Smooth muscle cell (in vitro differentiated cells): ENCODE results near the gene HTRA2. TPM values are rescaled to one million over a fixed set of nuclear protein-coding genes. Genes with fewer than 3 reads are reported as not detected.

Experiments
- DNase-seq: peaks from one replicate; lab custom pipeline; 2025; ENCODE audit not compliant: unreplicated experiment; lab: John Stamatoyannopoulos, UW
- H2AFZ ChIP-seq: fragments of 200-600 bp; sonication (generic); 2 replicates; pipeline ENCODE4 v1.6.0; 2016; ENCODE audit warnings: antibody characterized with exemption, low read depth, mild to moderate bottlenecking
- H3F3A ChIP-seq: fragments of 200-600 bp; sonication (generic); 2 replicates; pipeline ENCODE4 v1.6.0; 2017; ENCODE audit warnings: antibody characterized with exemption, low read depth
- H3K27ac ChIP-seq: fragments of 200-600 bp; sonication (generic); 2 replicates; pipeline ENCODE4 v1.5.1; 2016; ENCODE audit warnings: low read depth, mild to moderate bottlenecking
- H3K27me3 ChIP-seq: fragments of 200-600 bp; sonication (generic); 2 replicates; pipeline ENCODE4 v1.6.1; 2016; ENCODE audit warnings: low read depth, mild to moderate bottlenecking
- H3K36me3 ChIP-seq: fragments of 200-600 bp; sonication (generic); 2 replicates; pipeline ENCODE4 v1.5.1; 2016; ENCODE audit warnings: low read depth
- H3K4me1 ChIP-seq: fragments of 200-600 bp; sonication (generic); 2 replicates; pipeline ENCODE4 v1.5.1; 2016; ENCODE audit warnings: low read depth
- H3K4me2 ChIP-seq: fragments of 200-600 bp; sonication (generic); 2 replicates; pipeline ENCODE4 v1.6.0; 2016; ENCODE audit warnings: mild to moderate bottlenecking
- H3K4me3 ChIP-seq: fragments of 200-600 bp; sonication (generic); 2 replicates; pipeline ENCODE4 v1.5.1; 2016; ENCODE audit warnings: mild to moderate bottlenecking
- H3K79me2 ChIP-seq: fragments of 200-600 bp; sonication (generic); 2 replicates; pipeline ENCODE4 v1.6.0; 2016; ENCODE audit warnings: low read depth, mild to moderate bottlenecking
- H3K9ac ChIP-seq: fragments of 200-600 bp; sonication (generic); 2 replicates; pipeline ENCODE4 v1.6.0; 2016; ENCODE audit warnings: low read depth
- H3K9me3 ChIP-seq: fragments of 200-600 bp; sonication (generic); replicated peaks from 2 replicates; pipeline ENCODE4 v1.5.1; 2016; ENCODE audit warnings: low read depth
- H4K20me1 ChIP-seq: fragments of 200-600 bp; sonication (generic); 2 replicates; pipeline ENCODE4 v1.6.0; 2016; ENCODE audit warnings: low read depth
- CTCF ChIP-seq: fragments of 200-600 bp; sonication (generic); IDR thresholded peaks from 2 replicates; pipeline ENCODE4 v1.5.1; 2017; ENCODE audit warnings: borderline replicate concordance, mild to moderate bottlenecking, antibody characterized with exemption; ENCODE audit not compliant: insufficient read depth, poor library complexity, severe bottlenecking
- WGBS: methylation state at CpG from one replicate; pipeline ENCODE4 v1.1.7; 2016; ENCODE audit warnings: low lambda C conversion rate; 5-methylcytosine and 5-hydroxymethylcytosine counted together
- polyA plus RNA-seq: library from polyadenylated mRNA; unstranded; fragments of >200 nt; fragmentation: Nextera tagmentation; extraction: Ambion mirVana; gene quantifications from 2 replicates; pipeline ENCODE4 v1.2.1, GENCODE V29; 2016
- total RNA-seq: library from RNA; depleted of rRNA; stranded (reverse); fragments of >200 nt; gene quantifications from 2 replicates; pipeline ENCODE4 v1.2.3, GENCODE V29; 2014

The HTRA2 gene
- total and polyA plus RNA-seq, 2 experiments from 2014 or later, result 19.1 to 30.4 TPM

- no peak overlapping the region for H3K9ac ChIP-seq
- DNase-seq, result no peak
- WGBS, result 96% methylated on average over 10 of the region's 10 CpGs
- no peak overlapping the region for H3K4me2 ChIP-seq
- no peak overlapping the region for H3K4me3 ChIP-seq
- H3F3A ChIP-seq, result peaks cover 29% of the 10 kb centered on the region
- no peaks in the 10 kb centered on the region for H3K27me3 ChIP-seq
- no peak overlapping the region for H2AFZ ChIP-seq
- H3K9me3 ChIP-seq, result no peaks in the 10 kb centered on the region
- TF ChIP-seq CTCF, result no peak
- H3K79me2 ChIP-seq, result peaks cover 5% of the 10 kb centered on the region
- H3K27ac ChIP-seq, result no peak overlapping the region
- H3K36me3 ChIP-seq, result no peaks in the 10 kb centered on the region
- no peaks in the 10 kb centered on the region for H4K20me1 ChIP-seq
- peaks cover 4% of the 10 kb centered on the region for H3K4me1 ChIP-seq
These were observed 5.8 kb downstream of the HTRA2 start for GRCh38 chr2:74535440-74535965.

DNA sequence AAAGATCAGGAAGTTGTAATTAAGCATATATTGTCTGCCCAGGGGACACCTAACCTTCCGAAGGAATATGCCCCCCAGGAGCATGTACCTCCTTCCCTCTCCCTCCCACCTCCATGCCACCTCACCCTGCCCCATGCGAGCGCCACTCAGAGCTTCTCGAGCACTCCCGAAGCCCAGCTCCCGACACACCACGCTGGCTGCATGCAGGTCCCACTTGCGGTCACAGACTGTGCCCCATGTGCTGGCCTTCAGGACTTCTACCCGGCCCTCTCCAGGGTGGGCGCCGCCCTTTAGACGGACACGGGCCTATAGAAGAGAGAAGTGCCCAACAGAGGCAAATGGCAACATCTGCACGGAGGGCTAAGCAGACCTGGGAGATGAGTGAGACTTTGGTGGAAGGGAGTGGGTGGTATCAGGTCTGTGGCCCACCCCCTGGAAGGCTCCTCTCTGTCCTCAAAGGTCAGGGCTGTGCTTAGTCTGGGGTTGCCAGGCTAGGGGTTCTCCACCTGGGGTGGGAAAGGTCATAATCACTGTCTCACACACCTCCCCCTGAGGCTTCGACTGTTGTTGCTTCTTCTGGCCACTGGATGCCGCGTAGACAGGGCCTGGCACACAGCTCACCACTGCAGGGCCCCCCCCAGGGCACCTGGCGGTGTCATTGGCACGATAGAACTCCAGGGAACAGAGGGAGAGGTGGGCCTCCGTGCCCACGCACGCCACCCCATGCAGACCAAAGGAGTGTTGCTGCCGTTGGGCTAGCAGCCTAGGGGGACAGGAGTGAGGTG is 6.6 kb downstream of the HTRA2 start:
- Histone ChIP-seq H3F3A (peaks cover 21% of the 10 kb centered on the region), H3K27ac (no peak overlapping the region), H3K9me3 (no peaks in the 10 kb centered on the region), H3K9ac (no peak overlapping the region), H4K20me1 (no peaks in the 10 kb centered on the region), H3K4me2 (no peak overlapping the region), H3K27me3 (no peaks in the 10 kb centered on the region), H3K36me3 (no peaks in the 10 kb centered on the region), H2AFZ (no peak overlapping the region), H3K79me2 (no peaks in the 10 kb centered on the region), H3K4me1 (no peaks in the 10 kb centered on the region), H3K4me3 (no peak overlapping the region)
- 92% methylated on average over 22 of the region's 23 CpGs for WGBS
- TF ChIP-seq CTCF, result no peak
- DNase-seq, result no peak

- TF ChIP-seq CTCF, result no peak
- Histone ChIP-seq H3K27ac (no peak overlapping the region), H3K9ac (no peak overlapping the region), H2AFZ (no peak overlapping the region), H3K79me2 (no peaks in the 10 kb centered on the region), H3K4me3 (no peak overlapping the region), H4K20me1 (no peaks in the 10 kb centered on the region), H3K36me3 (no peaks in the 10 kb centered on the region), H3F3A (peaks cover 19% of the 10 kb centered on the region), H3K9me3 (no peaks in the 10 kb centered on the region), H3K27me3 (no peaks in the 10 kb centered on the region), H3K4me2 (no peak overlapping the region), H3K4me1 (no peaks in the 10 kb centered on the region)
- WGBS, result 67% methylated on average over 4 of the region's 4 CpGs
- DNase-seq, result no peak
These were observed 7.4 kb downstream of the HTRA2 start for GRCh38 chr2:74537140-74537539.
